LNCAP (cell line): Measurements from ENCODE around the gene PIGS.

Experiments used
- TF ChIP-seq, protein P1 (sequence below): fragments of 450-650 bp; IDR thresholded peaks from 2 replicates; pipeline ENCODE4 v1.5.1; 2017; ENCODE audit warnings: mild to moderate bottlenecking

PIGS gene

DNA sequence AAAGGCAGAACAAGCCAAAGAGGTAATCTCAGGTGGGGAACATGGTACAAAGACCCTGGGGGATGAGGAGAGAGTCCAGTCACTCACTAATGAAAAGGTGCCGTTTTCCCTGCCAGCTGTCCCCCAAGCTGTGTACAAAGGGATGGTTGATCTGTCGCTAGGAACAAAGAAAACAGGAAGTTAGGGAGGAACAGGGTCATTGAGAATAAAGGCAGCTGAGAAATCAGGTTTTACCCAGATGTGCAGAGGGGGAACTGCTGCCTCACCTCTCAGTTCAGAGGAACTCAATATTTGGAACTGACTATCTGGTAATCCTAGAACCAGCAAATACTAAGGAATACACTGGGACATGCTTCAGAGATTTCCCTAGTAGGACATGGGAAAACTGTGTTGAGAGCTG lies 41.2 kb upstream of the PIGS start:
- TF ChIP-seq, protein P1, sequence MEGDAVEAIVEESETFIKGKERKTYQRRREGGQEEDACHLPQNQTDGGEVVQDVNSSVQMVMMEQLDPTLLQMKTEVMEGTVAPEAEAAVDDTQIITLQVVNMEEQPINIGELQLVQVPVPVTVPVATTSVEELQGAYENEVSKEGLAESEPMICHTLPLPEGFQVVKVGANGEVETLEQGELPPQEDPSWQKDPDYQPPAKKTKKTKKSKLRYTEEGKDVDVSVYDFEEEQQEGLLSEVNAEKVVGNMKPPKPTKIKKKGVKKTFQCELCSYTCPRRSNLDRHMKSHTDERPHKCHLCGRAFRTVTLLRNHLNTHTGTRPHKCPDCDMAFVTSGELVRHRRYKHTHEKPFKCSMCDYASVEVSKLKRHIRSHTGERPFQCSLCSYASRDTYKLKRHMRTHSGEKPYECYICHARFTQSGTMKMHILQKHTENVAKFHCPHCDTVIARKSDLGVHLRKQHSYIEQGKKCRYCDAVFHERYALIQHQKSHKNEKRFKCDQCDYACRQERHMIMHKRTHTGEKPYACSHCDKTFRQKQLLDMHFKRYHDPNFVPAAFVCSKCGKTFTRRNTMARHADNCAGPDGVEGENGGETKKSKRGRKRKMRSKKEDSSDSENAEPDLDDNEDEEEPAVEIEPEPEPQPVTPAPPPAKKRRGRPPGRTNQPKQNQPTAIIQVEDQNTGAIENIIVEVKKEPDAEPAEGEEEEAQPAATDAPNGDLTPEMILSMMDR: no peak

DNA sequence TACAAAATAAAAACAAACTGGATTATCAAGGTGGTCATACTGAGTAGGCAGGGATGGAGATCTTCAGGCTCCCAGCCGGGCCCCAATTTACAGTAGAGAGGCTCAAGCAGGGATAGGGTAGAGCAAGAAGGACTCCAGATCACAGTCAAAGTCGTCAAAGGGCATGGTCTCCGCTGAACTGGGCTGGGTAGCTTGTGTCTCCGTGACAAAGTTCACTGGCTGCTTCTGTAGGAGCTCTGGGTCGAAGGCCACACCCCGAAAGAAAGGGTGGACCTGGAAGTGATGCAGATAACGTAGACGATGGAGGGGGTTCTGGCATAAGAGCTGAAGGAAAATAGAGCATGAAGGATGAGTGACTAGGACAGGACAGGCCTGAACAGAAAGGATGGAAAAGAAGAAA lies 39.1 kb upstream of the PIGS start:
- TF ChIP-seq, protein P1: no peak

DNA sequence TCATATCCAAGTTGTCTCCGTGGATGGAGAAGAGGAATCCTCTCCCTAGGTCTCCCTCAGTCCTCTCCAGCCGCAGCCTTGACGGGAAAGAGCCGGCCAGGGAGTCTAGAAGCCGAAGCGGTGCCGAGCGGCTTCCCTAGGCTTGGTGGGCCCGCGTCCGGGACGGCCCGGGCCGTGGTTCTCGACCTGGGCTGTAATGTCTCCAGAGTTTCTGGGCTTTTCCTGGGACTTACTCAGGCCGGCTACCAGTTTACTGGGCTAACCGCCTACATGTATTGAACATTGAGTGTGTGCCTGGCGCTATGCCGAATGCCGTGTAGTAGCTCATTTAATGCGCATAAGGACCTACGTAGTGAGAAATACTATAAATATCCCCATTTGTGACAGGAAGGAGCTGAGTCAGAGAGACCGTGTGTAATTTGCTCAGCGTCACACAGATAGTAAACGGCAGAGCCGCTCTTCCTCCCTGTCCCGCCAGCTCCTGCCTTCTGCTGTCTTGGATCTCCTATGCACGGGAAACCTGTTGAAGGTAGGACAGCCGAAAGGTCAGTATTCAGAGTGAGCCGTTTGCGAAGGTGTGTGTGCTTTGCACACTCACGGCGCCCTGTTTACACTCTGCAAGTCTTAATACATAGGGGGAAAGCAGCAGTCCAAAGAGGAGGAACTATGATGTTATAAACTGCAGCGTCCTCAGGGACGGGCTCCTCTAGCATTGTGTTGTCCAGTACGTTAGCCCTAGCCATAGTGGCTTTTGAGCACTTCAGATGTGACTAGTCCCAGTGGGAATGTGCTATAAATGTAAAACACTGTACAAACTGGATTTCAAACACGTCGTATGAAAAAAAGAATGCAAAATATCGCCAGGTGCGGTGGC lies 28.2 kb upstream of the PIGS start:
- TF ChIP-seq, protein P1: no peak

DNA sequence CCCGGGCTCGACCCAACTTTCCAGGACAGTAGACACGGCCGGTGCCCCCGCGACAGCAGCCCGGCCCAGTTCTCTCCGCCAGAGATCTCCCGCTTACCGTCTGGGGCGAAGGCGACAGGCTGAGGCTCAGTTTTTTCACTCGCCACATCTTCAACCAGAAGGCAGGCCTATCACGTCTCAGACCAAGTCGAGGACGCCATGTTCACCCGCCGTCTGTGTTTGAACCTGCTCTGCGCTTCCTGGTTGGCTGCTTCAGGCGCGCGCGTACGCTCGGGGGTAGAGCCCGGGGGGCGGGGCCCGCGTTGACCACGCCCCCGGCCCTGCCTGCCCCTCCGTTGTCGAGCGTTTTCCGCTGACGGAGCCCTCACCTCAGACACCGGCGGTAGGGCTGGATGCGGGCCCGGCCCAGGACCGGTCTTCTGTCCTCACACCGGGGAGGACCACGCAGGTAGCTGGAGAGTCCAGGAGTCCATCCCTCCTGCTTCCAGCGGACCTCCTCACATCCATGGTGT lies 27.5 kb upstream of the PIGS start, which contains the start of gene SPAG5:
Gene SPAG5, minus strand, starts transcription at position 227 of the 512 bp plus-strand sequence. Its CDS starts 79 bp downstream, at position 148.
- TF ChIP-seq, protein P1: no peak

DNA sequence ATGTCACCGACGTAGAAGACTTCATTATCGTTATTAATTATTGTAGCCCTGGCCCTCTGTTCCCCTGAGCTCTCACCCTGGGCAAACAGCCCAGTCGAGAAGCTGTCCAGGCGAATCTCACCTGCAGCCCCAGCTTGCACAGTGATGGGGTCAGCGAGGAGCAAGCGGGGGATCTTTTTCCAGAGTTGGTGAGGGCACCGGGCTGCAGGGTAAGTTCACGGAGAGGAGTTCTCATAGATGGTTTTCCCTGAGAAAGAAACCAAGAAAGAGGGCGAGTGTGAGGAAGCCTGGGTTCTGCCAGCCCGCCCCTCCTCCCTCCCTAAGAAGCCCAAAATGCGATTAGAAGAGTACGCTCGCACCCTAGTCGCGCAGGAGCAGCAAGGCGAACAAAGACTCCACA lies 27.1 kb upstream of the PIGS start:
- TF ChIP-seq, protein P1: no peak

DNA sequence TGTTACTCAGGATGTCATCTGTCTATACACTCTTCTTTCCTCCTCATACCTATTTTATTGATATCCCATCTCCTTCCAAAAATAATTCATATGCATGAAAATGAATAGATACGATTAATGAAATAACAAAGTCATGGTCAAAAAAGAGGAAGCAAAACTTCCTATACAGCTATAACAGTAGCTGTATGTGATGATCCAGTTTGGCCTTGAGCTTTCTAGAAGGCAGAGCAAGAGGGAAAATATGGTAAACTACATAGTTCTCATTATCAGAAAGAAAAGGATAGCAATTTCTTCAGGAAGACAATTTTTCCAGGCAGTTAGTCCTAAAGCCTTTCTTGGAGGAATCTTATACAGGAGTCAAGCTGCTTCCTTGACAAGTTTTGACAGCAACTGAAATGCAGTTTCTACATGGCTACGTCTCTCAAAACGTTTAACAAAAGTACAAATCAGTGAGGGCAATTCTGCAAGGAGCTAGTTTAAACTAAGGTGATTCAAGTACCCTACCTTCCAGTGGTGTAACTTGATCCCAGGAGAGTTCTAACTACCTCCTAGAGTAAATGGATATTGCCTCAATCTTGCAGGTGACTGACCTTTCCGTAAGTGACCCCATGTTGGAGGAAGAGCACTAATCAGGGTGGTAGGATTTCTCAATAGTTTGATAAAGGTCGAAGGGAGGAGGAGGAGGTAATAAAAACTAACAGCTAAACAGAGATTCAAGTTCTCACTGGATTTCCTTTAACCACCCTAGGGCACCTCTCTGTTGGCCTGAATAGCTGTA lies 26.5 kb upstream of the PIGS start:
- TF ChIP-seq, protein P1: no peak

DNA sequence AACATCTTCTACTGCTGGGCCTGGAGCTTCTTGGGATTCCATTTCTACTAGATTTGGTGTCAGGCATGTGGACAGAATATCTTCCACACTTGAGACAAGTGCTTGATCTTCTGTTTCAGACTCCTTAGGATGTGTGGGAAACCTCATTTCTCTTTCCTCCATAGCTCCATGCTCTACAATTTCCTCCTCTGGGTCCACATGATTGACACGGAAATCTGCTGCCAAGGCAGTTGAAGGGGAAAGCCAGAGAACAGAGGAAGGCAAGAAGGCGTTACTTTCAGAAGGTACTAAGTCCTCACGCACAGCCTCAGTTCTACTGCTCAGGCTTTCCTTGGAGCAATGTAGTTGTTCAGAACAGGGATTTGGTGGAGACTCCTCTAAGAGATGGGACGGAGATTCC lies 20.9 kb upstream of the PIGS start:
- TF ChIP-seq, protein P1: no peak
